ENCODE results near the gene ZNF560. TPM values are rescaled to one million over a fixed set of nuclear protein-coding genes. Genes with fewer than 3 reads are reported as not detected.

Gene ZNF560
- total and polyA plus RNA-seq, 2 experiments from 2014 or later: 0.48 to 1.9 TPM

- WGBS, 2 experiments (ENCODE audit: low coverage in 1 of 2, low lambda C conversion rate in 2 of 2, missing lambda C conversion rate in 2 of 2): 58 to 62% methylated on average over 4 of the region's 4 CpGs
- no peak for TF ChIP-seq EZH2 (IDR thresholded peaks at IDR 0.05; ENCODE audit: insufficient read depth, poor library complexity, severe bottlenecking)
- TF ChIP-seq EZH2phosphoT487 (IDR thresholded peaks at IDR 0.05; ENCODE audit: insufficient read depth, low read depth): no peak
- H3K9me2 ChIP-seq (ENCODE audit: insufficient read depth): no peaks in the 10 kb centered on the region
- no peak overlapping the region for H3K4me3 ChIP-seq
- no peaks in the 10 kb centered on the region for H4K20me1 ChIP-seq (ENCODE audit: insufficient read depth)
- no peaks in the 10 kb centered on the region for H3F3A ChIP-seq (ENCODE audit: insufficient read depth)
- no peak overlapping the region for H3K9ac ChIP-seq
- DNase-seq: no peak
- H3K4me2 ChIP-seq (ENCODE audit: unreplicated experiment): no peak overlapping the region
- in situ Hi-C loops (cut with MboI): no loop called here
- H2AFZ ChIP-seq: no peak overlapping the region
- H3K36me3 ChIP-seq (ENCODE audit: low read depth): no peaks in the 10 kb centered on the region
- H3K27ac ChIP-seq: no peak overlapping the region
- no peaks in the 10 kb centered on the region for H3K27me3 ChIP-seq (replicated peaks; ENCODE audit: insufficient read depth)
- H3K9me3 ChIP-seq (ENCODE audit: low read depth): peaks cover 4% of the 10 kb centered on the region
- no peaks in the 10 kb centered on the region for H3K4me1 ChIP-seq (ENCODE audit: insufficient read depth)
- no peaks in the 10 kb centered on the region for H3K79me2 ChIP-seq (ENCODE audit: insufficient read depth)
Observed at GRCh38 chr19:9453953-9454352, 44.5 kb downstream of the ZNF560 start.

- Histone ChIP-seq H3K36me3 (ENCODE audit: low read depth) (no peaks in the 10 kb centered on the region), H3K4me1 (ENCODE audit: insufficient read depth) (no peaks in the 10 kb centered on the region), H3K27me3 (replicated peaks; ENCODE audit: insufficient read depth) (no peaks in the 10 kb centered on the region), H3F3A (ENCODE audit: insufficient read depth) (no peaks in the 10 kb centered on the region), H3K9me3 (ENCODE audit: low read depth) (no peaks in the 10 kb centered on the region), H2AFZ (no peak overlapping the region), H3K4me2 (ENCODE audit: unreplicated experiment) (no peak overlapping the region), H3K9ac (no peak overlapping the region), H3K9me2 (ENCODE audit: insufficient read depth) (no peaks in the 10 kb centered on the region), H3K79me2 (ENCODE audit: insufficient read depth) (no peaks in the 10 kb centered on the region), H3K27ac (no peak overlapping the region), H4K20me1 (ENCODE audit: insufficient read depth) (no peaks in the 10 kb centered on the region), H3K4me3 (no peak overlapping the region)
- DNase-seq: no peak
- 14 to 46% methylated on average over 1 of the region's 1 CpG for WGBS, 2 experiments (ENCODE audit: low coverage in 1 of 2, low lambda C conversion rate in 2 of 2, missing lambda C conversion rate in 2 of 2)
- TF ChIP-seq EZH2phosphoT487 (IDR thresholded peaks at IDR 0.05; ENCODE audit: insufficient read depth, low read depth): no peak
- no peak for TF ChIP-seq EZH2 (IDR thresholded peaks at IDR 0.05; ENCODE audit: insufficient read depth, poor library complexity, severe bottlenecking)
- in situ Hi-C loops (cut with MboI): no loop called here
Observed at GRCh38 chr19:9445037-9445436, 53.4 kb downstream of the ZNF560 start.

DNA sequence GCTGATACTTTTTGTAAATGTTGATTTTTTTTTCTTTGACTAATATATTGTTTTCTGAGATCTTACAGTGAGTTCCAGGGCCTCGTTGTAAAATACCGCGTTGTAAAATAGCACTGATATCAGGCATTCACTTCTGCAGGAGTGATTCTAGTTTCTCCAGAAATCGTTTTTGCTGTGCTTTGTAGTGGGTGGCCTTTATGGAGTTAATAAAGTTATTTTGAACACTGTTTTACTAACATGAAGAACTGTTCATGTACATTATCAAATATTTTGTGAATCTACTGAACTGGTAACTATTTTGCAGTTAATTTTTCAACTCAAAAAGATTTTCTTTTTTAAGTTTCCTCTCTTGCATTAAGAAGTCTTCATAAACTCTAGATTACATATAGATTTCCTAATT, 62.1 kb downstream of the ZNF560 start:
- Histone ChIP-seq H3F3A (ENCODE audit: insufficient read depth) (no peaks in the 10 kb centered on the region), H3K79me2 (ENCODE audit: insufficient read depth) (peaks cover 47% of the 10 kb centered on the region), H3K9ac (peak overlapping the region; percentile 99), H3K4me2 (ENCODE audit: unreplicated experiment) (peak overlapping the region; percentile 93), H3K4me1 (ENCODE audit: insufficient read depth) (peaks cover 13% of the 10 kb centered on the region), H3K36me3 (ENCODE audit: low read depth) (no peaks in the 10 kb centered on the region), H3K4me3 (peak overlapping the region; percentile 93), H3K27me3 (replicated peaks; ENCODE audit: insufficient read depth) (no peaks in the 10 kb centered on the region), H4K20me1 (ENCODE audit: insufficient read depth) (no peaks in the 10 kb centered on the region), H3K9me2 (ENCODE audit: insufficient read depth) (no peaks in the 10 kb centered on the region), H3K9me3 (ENCODE audit: low read depth) (no peaks in the 10 kb centered on the region), H3K27ac (no peak overlapping the region), H2AFZ (peak overlapping the region; percentile 95)
- in situ Hi-C loops (cut with MboI): no loop called here
- TF ChIP-seq EZH2 (IDR thresholded peaks at IDR 0.05; ENCODE audit: insufficient read depth, poor library complexity, severe bottlenecking) (no peak), EZH2phosphoT487 (IDR thresholded peaks at IDR 0.05; ENCODE audit: insufficient read depth, low read depth) (no peak)
- WGBS, 2 experiments (ENCODE audit: low coverage in 1 of 2, low lambda C conversion rate in 2 of 2, missing lambda C conversion rate in 2 of 2): 96 to 99% methylated on average over 4 of the region's 4 CpGs
- DNase-seq: no peak

DNA sequence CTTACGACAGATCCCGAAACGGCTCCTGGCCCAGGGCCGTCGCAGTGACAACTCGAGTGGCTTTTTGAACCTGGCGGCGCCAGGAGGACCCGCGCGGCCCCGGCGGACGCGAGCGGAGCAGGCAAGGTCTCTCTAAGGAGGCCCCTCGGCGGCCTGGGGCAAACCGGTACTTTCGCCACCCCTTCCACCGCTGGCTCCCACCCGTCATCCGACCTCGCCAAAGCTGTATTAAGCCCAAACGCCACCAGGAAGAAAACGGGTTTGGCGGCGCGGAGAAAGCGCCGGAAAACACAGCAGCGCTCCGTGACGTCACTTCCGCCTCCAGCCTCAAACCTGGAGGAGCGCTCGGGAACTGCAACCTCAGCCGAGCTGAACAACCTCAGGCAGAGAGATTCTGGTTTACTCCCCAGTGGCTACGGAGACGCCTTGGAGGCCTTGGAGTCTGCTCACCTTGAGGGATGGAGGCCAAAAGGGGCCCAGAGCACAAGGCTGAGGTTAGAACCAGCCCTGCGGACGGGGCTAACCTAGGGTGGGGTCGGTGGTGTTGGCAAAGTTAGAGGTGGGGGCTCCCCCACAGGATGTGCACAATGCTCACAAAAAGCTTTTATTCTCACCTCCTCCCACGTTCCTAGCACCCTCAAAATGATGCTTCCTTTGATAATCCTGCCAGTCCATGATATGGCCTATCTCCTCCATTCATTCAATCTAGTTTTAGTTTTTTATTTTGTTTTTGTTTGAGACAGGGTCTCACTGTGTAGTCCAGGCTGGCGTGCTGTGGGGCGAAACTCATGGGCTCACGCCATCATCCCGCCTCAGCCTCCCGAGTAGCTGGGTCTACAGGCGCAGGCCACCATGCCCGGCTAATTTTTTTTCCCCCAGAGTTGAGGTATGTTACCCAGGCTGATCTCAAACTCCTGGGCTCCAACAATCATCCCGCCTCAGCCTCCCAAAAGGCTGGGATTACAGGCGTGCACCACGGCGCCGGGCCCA, 62.8 kb downstream of the ZNF560 start, which contains the start of gene ZNF266:
ZNF266 (minus strand) TSS at position 295 of the 990 bp plus-strand sequence. CDS start 15,484 bp downstream, outside the sequence.
- H3F3A ChIP-seq (ENCODE audit: insufficient read depth): no peaks in the 10 kb centered on the region
- peaks cover 13% of the 10 kb centered on the region for H3K4me1 ChIP-seq (ENCODE audit: insufficient read depth)
- TF ChIP-seq EZH2phosphoT487 (IDR thresholded peaks at IDR 0.05; ENCODE audit: insufficient read depth, low read depth): no peak
- no peak for TF ChIP-seq EZH2 (IDR thresholded peaks at IDR 0.05; ENCODE audit: insufficient read depth, poor library complexity, severe bottlenecking)
- H3K9me2 ChIP-seq (ENCODE audit: insufficient read depth): no peaks in the 10 kb centered on the region
- in situ Hi-C loops (cut with MboI): no loop called here
- H3K4me2 ChIP-seq (ENCODE audit: unreplicated experiment): peak within 1 kb of the TSS; percentile 93
- 17 to 18% methylated on average over 47 to 56 of the region's 56 CpGs for WGBS, 2 experiments (ENCODE audit: low coverage in 1 of 2, low lambda C conversion rate in 2 of 2, missing lambda C conversion rate in 2 of 2)
- H3K9ac ChIP-seq: peak within 1 kb of the TSS; percentile 99
- H3K27me3 ChIP-seq (replicated peaks; ENCODE audit: insufficient read depth): no peaks in the 10 kb centered on the region
- H3K9me3 ChIP-seq (ENCODE audit: low read depth): no peaks in the 10 kb centered on the region
- peak within 1 kb of the TSS; percentile 93 for H3K4me3 ChIP-seq
- peak within 1 kb of the TSS; percentile 95 for H2AFZ ChIP-seq
- DNase-seq: peak; percentile 98
- H3K27ac ChIP-seq: peak within 1 kb of the TSS; percentile 75
- H4K20me1 ChIP-seq (ENCODE audit: insufficient read depth): no peaks in the 10 kb centered on the region
- peaks cover 47% of the 10 kb centered on the region for H3K79me2 ChIP-seq (ENCODE audit: insufficient read depth)
- no peaks in the 10 kb centered on the region for H3K36me3 ChIP-seq (ENCODE audit: low read depth)

Data from GM23248 (cell line).